ENCODE measurements around the gene PTPRD.

DNA sequence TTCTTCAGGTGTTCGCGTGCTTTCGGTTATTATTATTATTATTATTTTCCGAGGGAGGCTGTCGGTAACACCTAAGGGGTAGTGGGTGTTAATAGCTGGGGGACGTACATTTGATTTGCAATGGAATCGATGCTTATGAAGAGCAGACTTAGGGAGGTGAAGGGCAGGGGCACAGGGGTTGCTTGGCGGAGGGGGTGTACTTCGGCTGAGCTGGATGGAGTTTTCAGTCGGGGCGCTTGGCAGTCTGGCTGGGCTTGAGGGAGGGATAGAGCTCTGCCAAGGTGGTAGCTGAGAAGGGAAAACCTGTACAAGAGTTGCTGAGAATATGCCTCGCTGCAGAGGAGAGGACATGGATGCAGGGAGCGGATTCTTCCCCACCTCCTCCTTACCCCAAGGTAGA, 617 bp upstream of the PTPRD start:
- TF ChIP-seq, protein P1, sequence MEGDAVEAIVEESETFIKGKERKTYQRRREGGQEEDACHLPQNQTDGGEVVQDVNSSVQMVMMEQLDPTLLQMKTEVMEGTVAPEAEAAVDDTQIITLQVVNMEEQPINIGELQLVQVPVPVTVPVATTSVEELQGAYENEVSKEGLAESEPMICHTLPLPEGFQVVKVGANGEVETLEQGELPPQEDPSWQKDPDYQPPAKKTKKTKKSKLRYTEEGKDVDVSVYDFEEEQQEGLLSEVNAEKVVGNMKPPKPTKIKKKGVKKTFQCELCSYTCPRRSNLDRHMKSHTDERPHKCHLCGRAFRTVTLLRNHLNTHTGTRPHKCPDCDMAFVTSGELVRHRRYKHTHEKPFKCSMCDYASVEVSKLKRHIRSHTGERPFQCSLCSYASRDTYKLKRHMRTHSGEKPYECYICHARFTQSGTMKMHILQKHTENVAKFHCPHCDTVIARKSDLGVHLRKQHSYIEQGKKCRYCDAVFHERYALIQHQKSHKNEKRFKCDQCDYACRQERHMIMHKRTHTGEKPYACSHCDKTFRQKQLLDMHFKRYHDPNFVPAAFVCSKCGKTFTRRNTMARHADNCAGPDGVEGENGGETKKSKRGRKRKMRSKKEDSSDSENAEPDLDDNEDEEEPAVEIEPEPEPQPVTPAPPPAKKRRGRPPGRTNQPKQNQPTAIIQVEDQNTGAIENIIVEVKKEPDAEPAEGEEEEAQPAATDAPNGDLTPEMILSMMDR (IDR thresholded peaks at IDR 0.05) = no peak
- TF ChIP-seq POLR2A (IDR thresholded peaks at IDR 0.05) = no peak
